AG10803 (cell line): ENCODE measurements around the gene SERPINH1.
"Not testable (repeated sequence)": the region's sequence is repeated elsewhere in the genome, so short reads cannot be mapped to it uniquely, and the experiment has no call there.

Source experiments
- DNase-seq: peaks from one replicate; pipeline ENCODE4 v3.0.0; 2010; ENCODE audit warnings: low read depth
- H3K4me3 ChIP-seq: 2 replicates; pipeline ENCODE4 v1.5.1; 2011; ENCODE audit warnings: mild to moderate bottlenecking, low read length, control low read depth
- CTCF ChIP-seq: conservative IDR thresholded peaks from 2 replicates; pipeline ENCODE4 v1.5.1; 2011; ENCODE audit warnings: mild to moderate bottlenecking, low read length, control low read depth, inconsistent platforms

The SERPINH1 gene

GRCh38 chr11:75583718-75584658 is 21.9 kb downstream of the SERPINH1 start:
- peak overlapping the region; percentile 63 for H3K4me3 ChIP-seq
- DNase-seq: peak; percentile 76
- no peak for TF ChIP-seq CTCF

GRCh38 chr11:75584659-75585292 is 22.7 kb downstream of the SERPINH1 start:
- H3K4me3 ChIP-seq, DNase-seq: not testable (repeated sequence)

GRCh38 chr11:75585293-75585670 is 23.2 kb downstream of the SERPINH1 start:
- no peak overlapping the region for H3K4me3 ChIP-seq
- TF ChIP-seq CTCF: no peak
- no peak for DNase-seq

DNA sequence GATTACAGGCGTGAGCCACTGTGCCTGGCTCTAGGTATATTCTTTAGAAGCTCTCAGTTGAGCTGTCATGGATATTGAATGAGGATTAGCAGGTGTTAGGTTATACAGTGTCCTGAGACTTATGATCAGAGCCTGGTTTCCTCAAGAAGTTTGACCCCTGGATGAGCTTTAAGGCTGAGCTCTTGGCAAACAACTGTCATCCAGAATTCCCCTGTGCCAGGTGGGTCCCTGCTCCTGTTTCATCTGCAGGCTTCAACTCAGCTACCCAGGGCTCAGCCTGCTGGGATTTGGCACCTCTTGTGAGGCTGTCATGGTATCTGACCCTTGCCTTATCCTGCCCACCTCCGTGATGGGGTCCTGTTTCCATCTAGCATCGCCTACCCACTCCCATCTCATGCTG is 24.3 kb downstream of the SERPINH1 start:
- DNase-seq: no peak
- no peak for TF ChIP-seq CTCF
- no peak overlapping the region for H3K4me3 ChIP-seq

DNA sequence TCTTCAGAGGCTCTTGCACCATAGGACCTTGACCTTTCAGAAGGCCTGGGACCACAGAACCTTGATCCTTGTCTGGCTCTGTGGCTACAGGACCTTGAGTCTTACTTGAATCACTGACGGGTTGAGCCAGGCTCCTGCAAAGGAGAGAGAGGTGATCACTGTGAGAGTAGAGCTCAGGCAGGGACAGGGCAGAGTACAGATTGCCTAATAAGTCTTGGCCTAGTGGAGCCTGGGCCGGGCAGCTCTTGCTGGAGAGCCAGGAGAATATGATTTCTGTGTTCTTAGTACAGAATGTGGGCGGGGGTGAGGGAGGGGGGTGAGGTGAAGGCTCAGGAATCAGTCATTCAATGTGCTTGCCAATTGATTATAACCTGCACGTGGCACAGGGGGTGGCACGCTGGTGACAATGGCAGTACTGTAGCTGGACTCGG is 26.0 kb downstream of the SERPINH1 start:
- no peak for TF ChIP-seq CTCF
- H3K4me3 ChIP-seq: no peak overlapping the region
- DNase-seq: no peak

- H3K4me3 ChIP-seq: no peak overlapping the region
- no peak for DNase-seq
- no peak for TF ChIP-seq CTCF
These were observed 27.0 kb downstream of the SERPINH1 start for GRCh38 chr11:75589051-75589450.

GRCh38 chr11:75589933-75590332 is 27.9 kb downstream of the SERPINH1 start:
- no peak for DNase-seq
- H3K4me3 ChIP-seq: no peak overlapping the region
- TF ChIP-seq CTCF: no peak
